Dedifferentiated amniotic fluid mesenchymal stem cell (primary cell): ENCODE data around the gene CYP1A2.
"Not testable (repeated sequence)": the region's sequence is repeated elsewhere in the genome, so short reads cannot be mapped to it uniquely, and the experiment has no call there.

ENCODE experiments used
- DNase-seq: peaks from one replicate; pipeline ENCODE4 v3.0.0-alpha.2; 2016; ENCODE audit errors: extremely low spot score

Gene CYP1A2

GRCh38 chr15:74738239-74738638 lies 10.4 kb upstream of the CYP1A2 start:
- not testable (repeated sequence) for DNase-seq

- DNase-seq: no peak
Measured at GRCh38 chr15:74742422-74742821, 6.2 kb upstream of the CYP1A2 start.

GRCh38 chr15:74746389-74746788 lies 2.3 kb upstream of the CYP1A2 start:
- no peak for DNase-seq

GRCh38 chr15:74749832-74750231 lies 1.2 kb downstream of the CYP1A2 start:
- DNase-seq: no peak

GRCh38 chr15:74750751-74751150 lies 2.1 kb downstream of the CYP1A2 start:
- DNase-seq: no peak

GRCh38 chr15:74752011-74752410 lies 3.4 kb downstream of the CYP1A2 start:
- no peak for DNase-seq

GRCh38 chr15:74752531-74752930 lies 3.9 kb downstream of the CYP1A2 start:
- DNase-seq: peak; percentile 57

- DNase-seq: no peak
Measured at GRCh38 chr15:74754593-74755215, 6.1 kb downstream of the CYP1A2 start.

- no peak for DNase-seq
Measured at GRCh38 chr15:74758736-74759135, 10.1 kb downstream of the CYP1A2 start.

- DNase-seq: no peak
Measured at GRCh38 chr15:74762791-74763150, 14.1 kb downstream of the CYP1A2 start.

GRCh38 chr15:74763416-74763815 lies 14.8 kb downstream of the CYP1A2 start:
- no peak for DNase-seq

- DNase-seq: no peak
Measured at GRCh38 chr15:74767167-74768098, 18.8 kb downstream of the CYP1A2 start.

- no peak for DNase-seq
Measured at GRCh38 chr15:74768099-74768770, 19.6 kb downstream of the CYP1A2 start.

GRCh38 chr15:74768771-74769342 lies 20.2 kb downstream of the CYP1A2 start:
- DNase-seq: peak; percentile 62

- no peak for DNase-seq
Measured at GRCh38 chr15:74769463-74770025, 20.9 kb downstream of the CYP1A2 start.

GRCh38 chr15:74770211-74770903 lies 21.7 kb downstream of the CYP1A2 start:
- no peak for DNase-seq

- no peak for DNase-seq
Measured at GRCh38 chr15:74773329-74773728, 24.7 kb downstream of the CYP1A2 start.

- no peak for DNase-seq
Measured at GRCh38 chr15:74773731-74774252, 25.1 kb downstream of the CYP1A2 start.

- no peak for DNase-seq
Measured at GRCh38 chr15:74775132-74775562, 26.5 kb downstream of the CYP1A2 start.

GRCh38 chr15:74775894-74776293 lies 27.2 kb downstream of the CYP1A2 start:
- DNase-seq: no peak
